GM19351 (cell line): ENCODE data around the gene P2RY11.

Experiments used
- ATAC-seq: cut with Tn5 transposase; IDR thresholded peaks from one replicate; pipeline ENCODE4 v1.9.1; 2021; ENCODE audit warnings: mild to moderate bottlenecking, moderate library complexity; ENCODE audit not compliant: unreplicated experiment

P2RY11 gene

GRCh38 chr19:10138879-10139795 lies 27.6 kb downstream of the P2RY11 start:
- ATAC-seq = no peak

GRCh38 chr19:10139952-10140351 lies 28.5 kb downstream of the P2RY11 start:
- no peak for ATAC-seq

GRCh38 chr19:10141479-10141878 lies 30.0 kb downstream of the P2RY11 start:
- no peak for ATAC-seq

- no peak for ATAC-seq
Observed at GRCh38 chr19:10141973-10142372, 30.5 kb downstream of the P2RY11 start.

GRCh38 chr19:10142701-10143375 lies 31.3 kb downstream of the P2RY11 start:
- no peak for ATAC-seq

- no peak for ATAC-seq
Observed at GRCh38 chr19:10143681-10144080, 32.2 kb downstream of the P2RY11 start.

- no peak for ATAC-seq
Observed at GRCh38 chr19:10144361-10144760, 32.9 kb downstream of the P2RY11 start.

GRCh38 chr19:10145031-10145430 lies 33.5 kb downstream of the P2RY11 start:
- no peak for ATAC-seq

- no peak for ATAC-seq
Observed at GRCh38 chr19:10146142-10146541, 34.6 kb downstream of the P2RY11 start.

- no peak for ATAC-seq
Observed at GRCh38 chr19:10149427-10149826, 37.9 kb downstream of the P2RY11 start.

GRCh38 chr19:10151521-10151920 lies 40.0 kb downstream of the P2RY11 start:
- ATAC-seq = no peak

- ATAC-seq = no peak
Observed at GRCh38 chr19:10152100-10152499, 40.6 kb downstream of the P2RY11 start.

GRCh38 chr19:10155839-10156238 lies 44.3 kb downstream of the P2RY11 start:
- ATAC-seq = no peak

GRCh38 chr19:10158071-10158470 lies 46.6 kb downstream of the P2RY11 start:
- no peak for ATAC-seq

GRCh38 chr19:10158485-10158884 lies 47.0 kb downstream of the P2RY11 start:
- no peak for ATAC-seq

GRCh38 chr19:10159610-10160009 lies 48.1 kb downstream of the P2RY11 start:
- ATAC-seq = no peak

GRCh38 chr19:10163536-10163935 lies 52.0 kb downstream of the P2RY11 start:
- no peak for ATAC-seq
